Urinary bladder (tissue), 4 donors: ENCODE data around the gene JAK3. TPM values are rescaled to one million over a fixed set of nuclear protein-coding genes. Genes with fewer than 3 reads are reported as not detected.

ENCODE experiments used
- DNase-seq: peaks from one replicate; pipeline ENCODE4 v3.0.0-alpha.2; 2015; ENCODE audit errors: extremely low spot score
- H3K27ac ChIP-seq: one replicate; pipeline ENCODE4 v1.5.1; 2013; ENCODE audit warnings: low read depth, mild to moderate bottlenecking, moderate library complexity
- H3K36me3 ChIP-seq: one replicate; pipeline ENCODE4 v1.6.1; 2013; ENCODE audit warnings: mild to moderate bottlenecking, moderate library complexity; ENCODE audit not compliant: insufficient read depth
- H3K4me1 ChIP-seq: one replicate; pipeline ENCODE4 v1.6.1; 2013; ENCODE audit warnings: mild to moderate bottlenecking, moderate library complexity; ENCODE audit not compliant: insufficient read depth
- H3K4me3 ChIP-seq: one replicate; pipeline ENCODE4 v1.5.1; 2013; ENCODE audit warnings: low read depth, low read length
- WGBS: extraction: QIAGEN DNeasy Blood & Tissue Kit; methylation state at CpG from one replicate; pipeline ENCODE4 v1.1.7; 2013; 5-methylcytosine and 5-hydroxymethylcytosine counted together
- polyA plus RNA-seq: library from polyadenylated mRNA; stranded (reverse); fragments of 200-250 nt; gene quantifications from one replicate; pipeline ENCODE4 v1.2.3, GENCODE V29; 2013
- total RNA-seq: library from RNA; depleted of rRNA; stranded (reverse); fragments of >200 nt; gene quantifications from one replicate; pipeline ENCODE4 v1.2.3, GENCODE V29; 2014
- donor health status: healthy with polysubstance abuse.
- donor health status: healthy.

The JAK3 gene
- total and polyA plus RNA-seq, 2 donors, result 2.7 to 4.8 TPM

- Histone ChIP-seq H3K36me3 (no peaks in the 10 kb centered on the region), H3K4me1 (no peaks in the 10 kb centered on the region), H3K27ac (no peak overlapping the region), H3K4me3 (no peak overlapping the region)
- no peak for DNase-seq
- WGBS, result 5% methylated on average over 61 of the region's 61 CpGs
These were observed 24.6 kb upstream of the JAK3 start for GRCh38 chr19:17872251-17873001.

GRCh38 chr19:17871878-17872250 lies 24.1 kb upstream of the JAK3 start, which contains the start of gene SLC5A5:
Gene SLC5A5, plus strand, starts transcription at chr19:17871945. Its CDS starts 375 bp downstream, at chr19:17872320.
- no peak for DNase-seq
- H3K27ac ChIP-seq, result no peak within 1 kb of the TSS
- H3K36me3 ChIP-seq, result no peaks in the 10 kb centered on the region
- 3% methylated on average over 26 of the region's 26 CpGs for WGBS
- H3K4me1 ChIP-seq, result no peaks in the 10 kb centered on the region
- H3K4me3 ChIP-seq, result no peak within 1 kb of the TSS

GRCh38 chr19:17871032-17871877 lies 23.5 kb upstream of the JAK3 start:
- Histone ChIP-seq H3K27ac (no peak overlapping the region), H3K4me3 (no peak overlapping the region), H3K36me3 (no peaks in the 10 kb centered on the region), H3K4me1 (no peaks in the 10 kb centered on the region)
- WGBS, result 58% methylated on average over 10 of the region's 10 CpGs
- DNase-seq, result no peak

DNA sequence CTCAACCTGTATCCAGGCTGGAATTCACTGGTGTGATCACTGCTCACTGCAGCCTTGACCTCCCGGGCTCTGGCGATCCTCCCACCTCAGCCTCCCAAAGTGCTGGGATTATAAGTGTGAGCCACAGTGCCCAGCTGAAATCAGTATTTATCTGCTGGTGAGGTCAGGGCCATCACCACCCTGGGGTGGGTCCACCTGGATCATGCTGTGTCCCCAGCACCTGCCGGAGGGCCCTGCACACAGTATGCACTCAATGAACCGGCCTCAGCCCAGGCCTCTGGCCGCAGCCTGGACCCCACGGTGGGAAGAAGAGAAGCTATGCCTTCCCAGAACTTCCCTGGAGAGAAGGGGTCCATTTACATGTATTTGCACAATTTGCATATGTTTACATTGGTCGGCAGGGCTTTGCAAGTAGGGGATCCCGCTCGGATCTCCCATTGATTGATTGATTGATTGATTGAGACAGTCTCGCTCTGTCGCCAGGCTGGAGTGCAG lies 21.4 kb upstream of the JAK3 start:
- Histone ChIP-seq H3K36me3 (no peaks in the 10 kb centered on the region), H3K4me1 (no peaks in the 10 kb centered on the region), H3K27ac (no peak overlapping the region), H3K4me3 (no peak overlapping the region)
- DNase-seq, result no peak
- WGBS, result 35% methylated on average over 11 of the region's 11 CpGs

- H3K4me1 ChIP-seq, result no peaks in the 10 kb centered on the region
- 49% methylated on average over 6 of the region's 6 CpGs for WGBS
- DNase-seq, result no peak
These were observed 20.9 kb upstream of the JAK3 start for GRCh38 chr19:17868669-17869068.

GRCh38 chr19:17866964-17867486 lies 19.2 kb upstream of the JAK3 start:
- H3K27ac ChIP-seq, result no peak overlapping the region
- 75% methylated on average over 11 of the region's 11 CpGs for WGBS
- no peaks in the 10 kb centered on the region for H3K4me1 ChIP-seq
- no peak overlapping the region for H3K4me3 ChIP-seq
- no peak for DNase-seq
- peaks cover 5% of the 10 kb centered on the region for H3K36me3 ChIP-seq

More at GRCh38 chr19:17868669-17869068, 20.9 kb upstream of the JAK3 start:
- Histone ChIP-seq H3K27ac (no peak overlapping the region), H3K4me3 (no peak overlapping the region), H3K36me3 (no peaks in the 10 kb centered on the region)

DNA sequence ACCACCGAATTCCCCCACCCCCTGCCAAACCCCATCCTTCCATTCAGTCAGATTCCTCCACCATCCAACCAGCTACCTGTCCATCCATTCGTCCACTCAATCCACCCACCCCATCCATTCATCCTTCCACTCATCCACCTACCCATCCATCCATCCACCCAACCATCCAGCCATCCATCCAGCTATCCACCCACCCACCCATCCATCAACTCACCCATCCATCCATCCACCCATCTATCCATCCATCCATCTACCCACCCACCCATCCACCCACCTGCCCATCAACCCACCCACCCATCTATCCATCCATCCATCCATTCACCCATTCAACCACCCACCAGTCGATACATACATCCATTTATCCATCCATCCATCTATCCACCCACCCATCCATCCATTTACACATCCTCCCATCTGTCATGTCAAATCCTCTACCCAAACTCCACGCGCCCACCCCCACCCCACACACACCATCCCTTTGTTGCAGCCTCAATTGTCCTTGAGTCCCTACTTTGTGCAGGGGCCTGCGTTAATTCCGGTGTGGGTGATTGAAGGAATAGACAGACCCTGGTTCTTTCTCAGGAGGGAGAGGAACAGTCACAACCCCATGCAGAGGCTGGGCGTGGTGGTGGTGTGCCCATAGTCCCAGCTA lies 18.7 kb upstream of the JAK3 start:
- H3K36me3 ChIP-seq, result peaks cover 6% of the 10 kb centered on the region
- no peak overlapping the region for H3K27ac ChIP-seq
- WGBS, result 88% methylated on average over 8 of the region's 8 CpGs
- H3K4me1 ChIP-seq, result no peaks in the 10 kb centered on the region
- no peak overlapping the region for H3K4me3 ChIP-seq
- DNase-seq, result no peak

DNA sequence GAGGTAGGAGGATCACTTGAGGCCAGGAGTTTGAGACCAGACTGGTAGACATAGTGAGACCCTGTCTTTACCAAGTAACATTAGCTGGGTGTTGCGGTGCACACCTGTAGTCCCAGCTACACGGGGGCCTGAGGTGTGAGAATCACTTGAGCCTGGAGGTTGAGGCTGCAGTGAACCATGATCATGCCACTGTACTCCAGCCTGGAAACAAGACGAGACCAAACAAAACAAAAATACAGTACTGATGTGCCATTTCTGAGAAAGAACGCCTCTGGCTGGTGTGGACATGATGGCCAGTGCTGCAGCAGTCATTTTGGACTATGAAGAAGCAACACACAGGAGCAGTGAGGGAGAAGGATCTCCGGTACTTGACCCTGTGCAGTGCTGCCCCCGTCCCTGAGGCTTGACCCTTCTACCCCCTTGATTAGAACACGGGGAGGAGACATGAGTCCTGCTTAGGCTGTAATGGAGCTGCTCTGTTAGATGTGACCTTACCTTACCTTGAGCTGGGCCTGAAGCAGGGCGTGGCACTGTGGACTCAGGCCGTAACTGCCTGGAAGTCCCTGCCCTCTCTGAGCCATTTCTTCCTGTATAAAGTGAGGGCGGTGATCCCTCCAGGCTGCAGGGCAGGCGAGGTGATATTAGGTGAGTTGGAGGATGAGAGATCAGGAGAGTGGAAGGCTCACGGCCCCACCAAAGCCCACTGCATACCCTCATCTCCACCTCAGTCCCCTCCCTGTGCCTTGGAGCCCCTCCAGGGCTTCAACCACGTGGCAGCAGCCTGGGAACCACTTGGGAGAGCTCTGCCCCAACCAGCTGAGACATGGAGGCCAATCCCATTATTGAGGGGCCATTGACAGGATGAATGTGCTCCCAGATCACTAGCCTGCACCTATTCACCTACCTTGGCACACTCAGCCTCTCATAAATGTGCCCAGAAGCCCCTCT lies 17.9 kb upstream of the JAK3 start:
- WGBS, result 63% methylated on average over 13 of the region's 13 CpGs

GRCh38 chr19:17863520-17864182 lies 15.9 kb upstream of the JAK3 start:
- Histone ChIP-seq H3K27ac (no peak overlapping the region), H3K4me3 (no peak overlapping the region), H3K4me1 (no peaks in the 10 kb centered on the region), H3K36me3 (peaks cover 6% of the 10 kb centered on the region)
- DNase-seq, result no peak
- 77% methylated on average over 8 of the region's 8 CpGs for WGBS

More for the DNA sequence above, 17.9 kb upstream of the JAK3 start:
- H3K36me3 ChIP-seq, result peaks cover 6% of the 10 kb centered on the region
- H3K27ac ChIP-seq, result no peak overlapping the region
- no peak for DNase-seq
- no peak overlapping the region for H3K4me3 ChIP-seq
- no peaks in the 10 kb centered on the region for H3K4me1 ChIP-seq

GRCh38 chr19:17862711-17863519 lies 15.1 kb upstream of the JAK3 start:
- DNase-seq, result no peak
- peaks cover 6% of the 10 kb centered on the region for H3K36me3 ChIP-seq
- H3K27ac ChIP-seq, result no peak overlapping the region
- no peak overlapping the region for H3K4me3 ChIP-seq
- no peaks in the 10 kb centered on the region for H3K4me1 ChIP-seq
- WGBS, result 89% methylated on average over 31 of the region's 31 CpGs

DNA sequence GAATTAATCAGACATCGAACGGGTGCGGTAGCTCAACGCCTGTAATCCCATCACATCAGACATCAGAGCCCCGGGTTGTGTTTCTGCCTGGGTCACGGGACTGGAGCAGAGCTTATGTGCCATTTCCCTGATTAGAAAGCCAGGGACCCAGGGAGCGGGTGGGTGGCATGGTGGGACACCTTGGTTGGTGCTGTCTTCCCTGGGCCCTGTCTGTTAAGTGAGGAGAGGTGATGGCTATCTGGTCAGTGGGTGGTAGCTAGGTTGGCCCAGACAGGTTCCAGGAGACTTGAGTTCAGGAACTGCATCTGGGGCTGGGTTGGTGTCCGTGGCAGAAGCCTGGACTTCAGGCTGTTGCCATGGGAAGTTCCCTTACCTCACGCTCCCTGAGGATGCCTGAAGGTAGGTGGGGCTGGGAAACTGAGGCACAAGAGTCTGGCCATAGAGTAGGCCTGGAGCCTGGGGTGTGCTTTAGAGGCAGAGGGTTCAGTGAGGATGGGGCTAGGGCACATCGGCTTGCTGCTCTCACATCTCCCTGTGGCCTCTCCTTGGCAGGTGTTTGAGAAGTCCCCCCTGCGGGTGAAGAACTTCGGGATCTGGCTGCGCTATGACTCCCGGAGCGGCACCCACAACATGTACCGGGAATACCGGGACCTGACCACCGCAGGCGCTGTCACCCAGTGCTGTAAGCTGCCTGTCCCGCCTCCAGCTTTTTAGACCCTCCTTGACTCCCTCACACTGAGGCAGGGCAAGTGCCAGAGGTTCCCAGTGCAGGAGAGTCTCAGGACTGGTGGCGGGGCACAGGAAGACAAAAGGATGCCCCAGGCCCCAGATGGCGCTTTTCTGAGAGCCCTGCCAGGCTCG lies 14.0 kb upstream of the JAK3 start:
- peaks cover 6% of the 10 kb centered on the region for H3K36me3 ChIP-seq
- no peak overlapping the region for H3K27ac ChIP-seq
- H3K4me1 ChIP-seq, result no peaks in the 10 kb centered on the region
- WGBS, result 82% methylated on average over 23 of the region's 23 CpGs
- no peak for DNase-seq
- no peak overlapping the region for H3K4me3 ChIP-seq
